Renal pelvis (tissue), 4 donors: ENCODE data around the gene RAB23. TPM values are rescaled to one million over a fixed set of nuclear protein-coding genes. Genes with fewer than 3 reads are reported as not detected.
A peak's percentile ranks its signal among the peaks of the same experiment; 100 is the strongest.
"Not testable (repeated sequence)": the region's sequence is repeated elsewhere in the genome, so short reads cannot be mapped to it uniquely, and the experiment has no call there.

Source experiments
- DNase-seq: peaks from one replicate; pipeline ENCODE4 v3.0.0-alpha.2; 2013
- polyA plus RNA-seq, 3 donors: library from polyadenylated mRNA; unstranded; fragments of 120-200 nt; gene quantifications; one replicate each; pipeline ENCODE4 v1.2.1, GENCODE V29; 2013; ENCODE audit not compliant: insufficient read length in 3 of 3

The RAB23 gene
- polyA plus RNA-seq, 3 donors = 30.9 to 35.0 (median 34.3) TPM

DNA sequence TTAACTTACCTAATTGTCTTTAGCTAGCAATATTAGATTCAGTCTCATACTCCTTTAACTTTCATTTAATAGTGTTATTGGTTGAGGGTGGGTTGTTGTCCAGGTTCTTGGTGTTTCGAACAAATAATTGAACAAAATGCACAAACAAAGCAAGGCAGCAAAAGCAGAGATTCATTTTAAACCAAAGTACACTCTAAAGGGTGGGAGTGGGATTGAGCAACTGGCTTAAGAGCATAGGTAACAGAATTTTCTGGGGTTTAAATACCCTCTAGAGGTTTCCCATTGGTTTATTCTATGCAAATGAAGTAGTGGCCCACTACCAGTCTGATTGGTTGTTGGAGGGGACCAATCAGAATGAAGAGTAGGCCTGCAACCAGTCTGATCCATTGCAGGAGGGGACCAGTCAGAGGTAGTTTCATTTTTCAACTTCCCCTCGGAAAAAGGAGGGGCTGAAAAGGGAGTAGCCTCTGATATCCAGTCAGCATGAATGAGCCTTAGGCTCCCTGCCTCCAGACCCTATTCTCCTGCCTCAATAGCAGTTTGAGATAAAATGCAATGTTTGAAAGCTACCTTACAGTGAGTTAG, 26.3 kb upstream of the RAB23 start:
- DNase-seq = no peak

DNA sequence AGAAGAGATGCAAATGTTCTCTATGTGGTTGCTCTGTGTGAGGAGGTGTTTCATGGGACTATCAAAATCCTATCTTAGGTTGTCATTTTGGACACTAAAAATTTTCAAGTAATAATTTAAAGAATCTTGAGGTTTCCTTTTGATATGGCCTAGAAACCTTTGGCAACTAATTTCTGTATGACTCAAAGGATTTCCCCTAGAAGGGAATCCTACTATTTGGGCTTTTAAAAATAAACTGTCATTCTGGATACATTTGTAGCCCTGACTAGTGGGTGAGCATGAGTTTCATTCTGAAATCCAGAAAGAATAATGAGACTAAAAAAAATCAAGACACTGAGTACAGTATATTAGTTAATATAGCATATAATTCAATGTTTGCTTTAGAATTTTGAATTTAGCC, 25.5 kb upstream of the RAB23 start:
- no peak for DNase-seq

DNA sequence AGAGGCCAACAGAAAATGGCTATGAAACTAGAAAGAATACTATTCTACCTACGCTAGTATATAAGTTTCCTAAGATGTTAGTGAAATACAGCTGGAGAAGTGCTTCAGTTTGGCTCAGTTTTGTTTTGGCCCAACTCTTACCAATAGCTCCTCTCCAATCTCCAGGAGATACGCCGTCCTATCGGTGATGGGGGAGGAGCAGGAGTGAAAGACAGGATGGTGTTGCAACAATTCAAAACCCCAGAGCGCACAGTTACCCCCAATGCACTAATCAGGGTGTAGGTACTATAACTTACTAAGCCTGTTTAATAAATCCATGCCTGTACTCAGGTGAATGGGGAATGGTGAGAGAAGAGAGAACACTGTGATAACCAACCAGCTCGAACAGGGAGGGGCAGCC, 24.2 kb upstream of the RAB23 start:
- DNase-seq = no peak

DNA sequence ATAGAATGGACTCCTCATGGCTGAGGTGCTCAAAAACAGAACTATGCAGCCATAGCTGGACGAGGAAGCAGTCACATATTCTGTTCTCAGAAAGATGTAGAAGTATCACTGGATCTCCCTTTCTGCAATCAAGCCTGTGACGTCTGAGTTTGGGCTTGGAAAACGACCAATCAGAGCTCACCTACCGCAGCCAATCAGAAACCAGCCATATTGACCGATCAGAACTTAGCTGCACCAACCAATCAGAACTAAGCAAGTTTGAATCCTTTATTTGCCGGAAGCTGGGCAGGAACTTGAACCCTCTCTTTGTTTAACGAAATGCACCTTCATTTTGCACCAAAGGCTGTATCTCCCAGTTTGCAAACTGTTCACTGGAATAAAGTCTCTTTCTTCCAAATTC, 21.8 kb upstream of the RAB23 start:
- no peak for DNase-seq

DNA sequence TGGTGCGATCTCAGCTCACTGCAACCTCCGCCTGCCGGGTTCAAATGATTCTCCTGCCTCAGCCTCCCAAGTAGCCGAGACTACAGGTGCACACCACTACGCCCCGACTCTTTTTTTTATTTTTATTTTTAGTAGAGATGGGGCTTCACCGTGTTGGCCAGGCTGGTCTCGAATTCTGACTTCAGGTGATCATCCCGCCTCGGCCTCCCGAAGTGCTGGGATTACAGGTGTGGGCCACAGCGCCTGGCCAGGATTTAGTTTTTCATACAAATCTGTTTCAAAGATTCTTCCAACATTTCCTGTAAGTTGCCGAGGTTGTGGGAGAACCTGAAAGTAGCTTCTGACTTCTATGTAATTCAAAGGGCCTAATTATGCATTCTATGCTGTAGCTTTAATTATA, 21.4 kb upstream of the RAB23 start:
- not testable (repeated sequence) for DNase-seq

DNA sequence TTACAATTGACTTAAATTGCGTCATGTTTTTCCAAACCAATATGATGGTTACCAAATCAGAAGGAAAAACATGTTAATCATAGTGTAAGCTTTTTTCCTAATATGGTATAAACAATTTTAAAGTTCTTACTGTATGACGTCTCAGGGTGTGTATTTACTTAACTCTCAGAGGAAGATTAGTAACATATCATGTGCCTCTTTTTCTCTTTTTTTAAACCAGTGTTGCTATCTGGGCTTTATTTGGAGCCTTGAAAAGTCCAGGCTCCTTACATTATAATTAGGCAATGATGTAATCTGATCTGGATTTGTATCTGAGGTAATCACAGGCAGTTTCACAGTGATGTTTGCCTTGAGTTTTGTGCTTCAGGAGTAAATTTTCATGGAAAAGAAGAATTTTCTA, 20.4 kb upstream of the RAB23 start:
- no peak for DNase-seq

DNA sequence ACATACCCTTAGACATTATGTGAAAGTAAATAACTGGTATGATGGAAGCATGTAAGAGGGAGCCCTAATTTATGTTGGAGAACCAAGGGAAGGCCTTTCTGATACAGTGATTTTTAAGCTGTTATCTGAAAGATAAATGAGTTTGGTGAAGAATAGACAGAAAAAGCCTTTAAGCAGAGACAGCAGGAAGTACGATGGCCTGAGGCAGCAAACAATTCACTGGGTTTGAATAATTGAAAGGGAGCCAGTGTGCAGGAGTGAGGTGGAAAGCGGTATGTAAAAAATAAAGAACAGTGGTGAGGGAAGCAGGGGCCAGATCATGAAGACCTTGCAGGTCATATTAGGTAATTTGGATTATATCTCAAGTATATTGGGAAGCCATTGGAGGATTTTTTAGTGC, 4.1 kb upstream of the RAB23 start:
- DNase-seq = no peak

DNA sequence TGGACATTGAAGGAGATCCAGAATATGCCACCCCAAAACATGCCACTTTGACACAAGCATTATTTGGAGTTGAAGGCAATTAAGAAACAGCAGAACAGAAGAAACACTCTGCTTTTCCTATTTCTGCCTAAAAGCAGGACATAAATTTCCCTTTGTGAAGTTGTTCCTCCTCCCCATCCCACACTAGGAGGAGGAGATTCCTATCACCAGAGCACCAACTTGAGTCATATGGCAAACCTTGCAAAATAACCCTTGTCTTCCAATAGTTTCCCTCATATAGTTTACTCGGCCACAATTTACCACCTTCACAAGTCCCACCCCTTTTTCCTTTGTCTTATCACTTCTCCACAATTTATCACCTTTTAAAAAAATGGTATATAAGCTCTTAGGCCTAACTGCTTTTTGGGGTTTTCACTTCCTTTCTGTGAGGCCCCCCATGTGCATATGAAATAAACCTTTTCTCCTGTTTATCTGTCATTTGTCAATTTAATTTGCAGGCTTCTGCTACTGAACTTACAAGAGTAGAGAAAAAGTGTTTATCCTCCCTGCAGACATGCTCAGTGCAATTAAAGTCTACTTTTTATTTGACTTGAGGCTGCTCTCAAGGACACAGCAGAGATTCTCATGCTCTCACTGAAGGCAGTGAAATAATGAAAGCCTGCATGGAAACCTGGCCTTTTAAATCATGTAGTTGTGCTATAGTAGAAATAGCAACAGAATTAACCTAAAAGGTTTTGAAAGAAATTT, 2.8 kb upstream of the RAB23 start:
- no peak for DNase-seq

DNA sequence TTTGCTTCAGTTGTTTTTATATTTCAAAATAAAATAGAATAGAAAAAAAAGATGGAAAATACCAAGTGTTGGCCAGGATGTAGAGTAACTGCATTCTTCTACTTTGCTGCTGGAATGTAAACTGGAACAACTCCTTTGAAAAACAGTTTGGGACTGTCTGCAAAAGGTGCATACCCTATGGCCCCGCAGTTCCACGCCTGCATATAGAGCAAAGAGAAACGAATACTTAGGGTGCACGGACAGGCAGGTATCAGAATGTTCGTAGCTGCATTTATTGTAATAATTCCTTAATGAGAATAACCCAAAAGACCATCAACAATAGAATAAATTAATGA, 603 bp upstream of the RAB23 start:
- no peak for DNase-seq

DNA sequence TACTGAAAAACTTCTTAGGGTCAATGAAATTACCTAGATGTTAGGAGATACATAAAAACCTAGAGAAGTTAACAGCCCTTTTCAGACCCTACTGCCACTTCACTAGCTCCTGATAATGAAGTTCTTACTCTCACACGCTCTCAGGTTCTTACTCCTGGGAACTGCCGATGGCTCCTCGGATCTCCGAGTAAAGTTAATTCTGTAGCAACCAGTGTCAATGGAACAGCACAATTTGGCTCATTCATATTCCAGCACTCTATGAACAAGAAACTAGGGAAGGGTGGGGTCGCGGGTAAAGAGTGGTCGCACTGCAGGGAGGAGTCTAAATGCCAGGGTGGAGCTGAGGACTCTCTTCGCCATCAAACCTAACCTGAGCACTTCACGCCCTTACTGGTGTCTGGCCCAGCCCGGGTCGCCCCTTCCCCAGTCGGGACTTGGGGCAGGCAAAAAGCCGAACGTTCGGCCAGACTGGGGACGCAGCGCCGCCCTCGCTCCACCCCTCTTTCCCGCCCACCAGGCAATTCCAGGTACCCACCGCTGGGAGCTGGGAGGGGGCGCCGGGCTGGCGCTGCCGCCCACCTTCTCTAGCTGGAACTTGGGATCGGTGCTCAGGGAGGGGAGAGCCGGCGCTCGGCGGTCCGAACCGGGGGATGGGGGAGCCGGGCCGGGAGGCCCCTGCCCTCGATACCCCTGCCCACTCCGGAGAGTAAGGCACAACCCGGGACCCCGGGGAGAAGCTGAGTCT, 744 bp downstream of the RAB23 start:
- DNase-seq = peak; percentile 79

DNA sequence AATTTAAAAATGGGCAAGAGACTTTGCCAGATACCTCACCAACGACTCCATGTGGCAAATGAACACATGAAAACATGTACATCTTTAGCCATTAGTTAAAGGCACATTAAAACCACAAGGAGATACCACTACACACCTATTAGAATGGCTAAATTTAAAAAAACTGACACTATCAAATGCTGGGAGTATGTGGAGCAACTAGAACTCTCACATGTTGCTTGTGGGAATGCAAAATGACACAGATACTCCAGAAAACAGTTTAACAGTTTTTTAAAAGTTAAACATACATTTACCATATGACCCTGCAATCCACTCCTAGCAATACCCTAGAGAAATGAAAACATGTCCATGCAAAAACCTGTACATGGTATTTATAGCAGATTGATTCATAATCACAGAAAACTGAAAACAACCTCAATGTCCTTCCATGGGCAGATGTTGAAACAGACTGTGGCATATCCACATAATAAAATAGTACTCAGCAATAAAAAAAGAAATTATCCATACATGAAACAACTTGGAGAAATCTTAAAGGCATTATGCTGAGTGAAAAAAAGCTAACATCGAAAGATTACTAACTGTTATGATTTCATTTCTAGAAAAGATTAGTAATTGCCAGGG, 1.9 kb downstream of the RAB23 start:
- DNase-seq = no peak

DNA sequence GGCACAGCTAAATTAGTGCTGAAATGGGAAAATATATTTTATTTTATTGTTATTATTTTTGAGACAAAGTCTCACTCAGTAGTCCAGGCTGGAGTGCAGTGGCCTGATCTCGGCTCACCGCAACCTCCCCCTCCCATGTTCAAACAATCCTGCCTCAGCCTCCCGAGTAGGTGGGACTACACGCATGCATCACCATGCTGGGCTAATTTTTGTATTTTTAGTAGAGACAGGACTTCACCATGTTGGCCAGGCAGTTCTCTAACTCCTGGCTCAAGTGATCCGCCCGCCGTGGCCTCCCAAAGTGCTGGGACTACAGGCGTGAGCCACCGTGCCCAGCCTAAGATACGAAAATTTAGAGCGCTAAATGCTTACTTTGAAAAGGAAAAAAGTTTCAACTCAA, 4.8 kb downstream of the RAB23 start:
- no peak for DNase-seq

DNA sequence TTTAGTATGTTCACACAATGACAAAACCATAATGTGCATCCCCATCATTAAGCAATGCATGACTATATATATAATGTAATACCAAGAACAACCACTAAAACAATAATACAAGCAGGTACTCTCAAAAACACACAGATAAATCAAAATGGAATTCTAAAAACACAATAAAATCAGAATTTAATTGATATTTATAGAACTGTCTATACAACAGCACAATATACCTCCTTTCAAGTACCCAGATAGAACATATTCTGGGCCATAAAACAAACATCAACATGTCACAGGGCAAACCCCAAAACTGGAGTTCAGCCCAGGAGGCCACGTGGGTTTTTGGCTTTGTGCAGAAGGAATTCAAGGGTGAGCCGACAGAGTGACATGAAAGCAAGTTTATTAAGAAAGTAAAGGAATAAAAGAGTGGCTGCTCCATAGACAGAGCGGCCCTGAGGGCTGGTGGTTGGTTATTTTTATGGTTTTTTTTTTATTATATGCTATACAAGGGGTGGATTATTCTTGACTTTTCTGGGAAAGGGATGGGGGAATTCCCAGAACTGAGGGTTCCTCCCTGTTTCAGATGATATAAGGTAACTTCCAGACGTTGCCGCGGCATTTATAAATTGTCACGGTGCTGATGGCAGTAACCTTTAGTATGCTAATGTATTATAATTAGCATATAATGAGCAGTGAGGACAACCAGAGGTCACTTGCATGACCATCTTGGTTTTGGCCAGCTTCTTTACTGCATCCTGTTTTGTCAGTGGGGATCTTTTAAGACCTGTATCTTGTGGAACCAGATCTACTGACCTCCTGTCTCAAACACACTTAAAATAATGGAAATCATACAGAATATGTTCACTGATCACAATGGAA, 5.6 kb downstream of the RAB23 start:
- DNase-seq = no peak

DNA sequence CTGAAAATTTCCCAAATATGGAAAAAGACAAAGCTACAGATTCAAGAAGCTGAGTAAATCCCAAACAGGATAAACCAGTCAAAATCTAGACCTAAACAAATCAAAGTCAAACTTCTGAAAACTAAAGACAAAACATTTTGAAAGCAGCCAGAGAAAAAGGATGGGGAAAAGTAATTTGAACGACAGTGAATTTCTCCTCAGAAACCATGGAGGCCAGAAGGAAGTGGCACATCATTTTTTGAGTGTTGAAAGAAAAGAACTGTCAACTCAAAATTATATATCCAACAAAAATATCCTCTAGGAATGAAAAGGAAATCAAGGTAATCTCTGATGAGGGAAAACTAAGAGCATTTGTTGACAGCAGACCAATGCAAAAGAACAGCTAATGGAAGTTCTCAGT, 6.8 kb downstream of the RAB23 start:
- DNase-seq = no peak

DNA sequence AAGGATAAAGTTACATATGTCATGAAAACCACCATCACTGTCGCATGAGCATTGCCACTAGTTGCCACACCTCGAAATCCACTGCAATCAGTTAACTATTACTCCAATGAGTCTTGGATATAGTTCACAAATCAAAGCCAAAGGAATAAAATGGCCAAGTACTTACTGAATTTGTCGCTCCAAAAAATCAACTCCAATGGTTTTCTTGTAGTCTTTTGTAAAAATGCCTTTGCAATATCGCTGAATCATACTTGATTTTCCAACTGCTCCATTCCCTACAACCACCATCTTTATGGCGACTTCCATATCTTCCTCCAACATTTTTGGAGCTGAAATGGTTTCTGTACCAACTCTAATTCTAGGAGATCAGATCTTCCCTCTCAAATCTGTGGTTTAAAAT, 12.0 kb downstream of the RAB23 start:
- DNase-seq = no peak

DNA sequence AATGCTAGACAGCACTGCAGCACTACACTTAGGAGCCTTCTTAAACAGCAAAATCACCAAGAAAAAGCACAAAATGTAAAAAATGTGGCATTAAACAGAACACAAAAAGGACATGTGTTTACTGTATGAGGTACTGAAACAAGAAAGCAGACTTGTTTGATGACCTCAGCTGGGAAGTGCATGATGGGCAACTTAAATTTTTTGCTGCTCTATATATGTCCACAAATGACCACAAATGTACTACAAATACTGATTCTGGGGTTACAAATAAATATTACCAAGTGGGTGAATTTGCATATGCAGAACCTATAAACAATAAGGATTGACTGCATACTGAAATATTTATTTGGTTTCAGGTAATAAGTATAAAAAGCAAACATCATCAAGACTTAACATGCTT, 13.1 kb downstream of the RAB23 start:
- DNase-seq = no peak

DNA sequence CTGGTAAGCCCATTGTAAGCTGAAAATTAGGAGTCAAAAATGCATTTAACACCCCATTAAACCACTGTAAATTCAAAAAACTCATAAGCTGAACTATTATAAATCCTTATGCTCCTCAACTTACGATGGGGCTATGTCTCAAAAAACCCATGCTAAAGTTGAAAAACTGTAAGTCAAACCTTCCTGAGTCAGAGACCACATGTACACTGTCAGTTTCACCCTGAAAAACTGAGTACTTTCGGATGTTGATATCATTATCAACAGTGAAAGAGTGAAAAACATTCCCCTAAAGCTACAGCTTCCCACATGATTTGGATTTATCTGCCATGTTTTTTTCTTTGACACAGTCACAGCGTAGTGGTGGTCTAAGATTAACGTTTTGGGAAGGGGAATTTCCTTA, 14.2 kb downstream of the RAB23 start:
- no peak for DNase-seq

DNA sequence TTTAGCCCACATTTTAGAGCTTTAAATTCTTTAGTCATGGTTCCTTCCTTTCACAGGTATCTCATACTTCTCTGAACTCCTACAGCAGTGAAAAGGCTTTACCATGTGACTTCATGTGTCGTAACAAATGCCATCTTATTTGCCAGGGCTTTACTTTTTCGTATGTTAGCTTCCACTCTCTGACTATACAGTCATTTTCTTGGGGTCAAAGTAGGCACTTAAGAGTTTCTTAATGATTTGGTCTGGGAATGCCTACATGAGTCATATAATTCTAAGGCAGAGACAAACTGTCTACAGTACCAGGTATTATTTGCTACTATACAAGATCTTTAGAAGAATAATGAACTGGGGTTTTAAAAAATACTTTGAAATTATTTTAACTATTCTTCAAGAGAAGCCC, 15.0 kb downstream of the RAB23 start:
- no peak for DNase-seq

DNA sequence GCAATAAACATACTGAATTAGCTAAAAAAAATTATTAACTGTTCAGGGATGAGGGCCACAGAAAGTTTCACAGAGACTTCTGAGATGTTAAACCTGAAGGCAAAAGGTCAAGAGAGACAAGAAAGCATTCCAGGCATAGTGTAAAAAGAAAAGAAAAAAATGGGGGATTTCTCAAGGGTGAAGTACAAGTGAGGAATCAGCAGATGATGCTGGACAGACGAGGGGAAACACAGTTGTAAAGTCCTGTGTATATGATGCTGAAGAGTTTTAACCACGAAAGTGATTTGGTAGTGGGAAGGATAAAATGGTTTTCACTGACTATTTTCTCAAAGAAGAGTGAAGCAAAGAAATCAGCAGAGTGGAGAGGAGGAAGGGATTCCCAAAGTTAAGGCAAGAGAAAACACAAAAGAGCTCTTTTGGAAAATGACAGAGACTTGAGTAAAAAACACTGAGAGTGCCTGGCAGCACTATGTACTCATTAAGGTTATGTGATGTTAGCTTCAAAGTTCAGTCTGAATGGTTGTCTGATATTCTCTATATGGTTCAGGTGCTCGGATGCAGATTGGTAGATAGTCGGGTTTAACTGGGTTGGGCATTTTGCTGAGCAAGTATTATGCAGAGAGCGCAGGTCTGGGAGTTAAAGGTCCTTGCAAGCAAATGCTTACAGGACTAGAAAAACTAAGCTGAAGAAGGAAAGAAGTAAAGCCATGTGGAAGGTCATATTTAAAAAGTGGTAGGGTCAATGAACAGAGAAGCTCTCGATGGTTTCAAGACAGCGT, 16.4 kb downstream of the RAB23 start:
- no peak for DNase-seq

DNA sequence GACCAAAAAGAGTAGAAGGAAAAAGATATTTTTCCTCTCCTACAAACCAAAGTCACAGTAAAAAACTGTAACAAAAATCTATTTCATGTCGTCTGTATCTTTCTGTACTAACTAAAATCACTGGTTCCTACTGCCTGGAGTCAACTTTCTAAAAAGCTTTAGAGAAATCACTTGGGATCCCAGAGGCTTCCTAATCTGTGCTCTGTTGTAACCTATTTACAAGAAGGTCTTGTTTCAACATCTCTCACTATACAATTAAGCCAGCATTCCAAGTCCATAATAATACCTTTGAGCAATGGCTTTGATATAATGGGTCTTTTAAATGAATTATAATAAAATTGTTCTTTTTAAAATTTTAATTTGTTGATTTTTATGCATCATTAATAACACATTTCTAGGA, 20.4 kb downstream of the RAB23 start:
- DNase-seq = no peak

DNA sequence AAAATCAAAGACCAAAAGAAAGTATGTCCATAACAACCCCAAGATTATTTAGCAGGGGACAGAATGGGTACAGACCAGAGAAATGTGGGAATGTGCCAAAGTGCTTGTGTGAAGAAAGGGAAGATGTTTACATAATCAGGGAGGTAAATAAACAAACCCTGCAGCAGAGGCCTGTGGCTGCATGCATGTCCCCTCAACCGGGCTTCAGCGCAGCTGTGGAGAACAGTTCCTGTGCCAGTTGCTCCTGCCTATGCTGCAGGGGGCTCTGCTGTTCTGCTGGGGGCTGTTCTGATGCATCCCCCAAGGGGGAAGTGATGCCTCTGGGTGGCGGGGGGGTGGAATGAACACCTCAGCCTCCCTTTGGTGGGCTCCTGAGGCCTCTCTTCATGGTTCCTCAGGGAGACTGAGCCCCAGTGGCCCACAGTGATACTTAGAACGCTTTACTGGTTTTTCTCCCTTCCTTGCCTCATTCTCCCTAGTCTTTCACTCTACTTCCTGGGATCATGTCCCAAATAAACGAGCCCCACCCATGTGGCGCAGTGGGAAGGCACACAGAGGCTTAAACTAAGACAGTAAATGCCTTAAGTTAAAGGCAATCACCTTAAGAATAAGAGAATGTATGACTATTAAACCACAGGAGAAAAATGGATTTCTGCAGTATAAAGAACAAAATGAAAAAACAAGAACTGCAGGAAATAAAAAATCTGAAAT, 23.0 kb downstream of the RAB23 start:
- DNase-seq = no peak
